Subcutaneous adipose tissue (tissue), 4 donors: ENCODE results near the gene CAMK2G. TPM values are rescaled to one million over a fixed set of nuclear protein-coding genes. Genes with fewer than 3 reads are reported as not detected.

Experiments
- CTCF ChIP-seq: fragments of 450-650 bp; IDR thresholded peaks from one replicate; pipeline ENCODE4 v1.5.1; 2016; ENCODE audit warnings: low read depth, mild to moderate bottlenecking, control low read depth, antibody characterized with exemption, moderate library complexity
- total RNA-seq, 4 donors: library from RNA; depleted of rRNA; stranded (reverse); fragments of >200 nt; gene quantifications; one replicate each; pipeline ENCODE4 v1.1.0, GENCODE V29; 2016

Gene CAMK2G
- total RNA-seq, 4 donors from 2014 or later: 13.2 to 43.9 (median 23.6) TPM

GRCh38 chr10:73862011-73862410 lies 12.3 kb downstream of the CAMK2G start:
- no peak for TF ChIP-seq CTCF

DNA sequence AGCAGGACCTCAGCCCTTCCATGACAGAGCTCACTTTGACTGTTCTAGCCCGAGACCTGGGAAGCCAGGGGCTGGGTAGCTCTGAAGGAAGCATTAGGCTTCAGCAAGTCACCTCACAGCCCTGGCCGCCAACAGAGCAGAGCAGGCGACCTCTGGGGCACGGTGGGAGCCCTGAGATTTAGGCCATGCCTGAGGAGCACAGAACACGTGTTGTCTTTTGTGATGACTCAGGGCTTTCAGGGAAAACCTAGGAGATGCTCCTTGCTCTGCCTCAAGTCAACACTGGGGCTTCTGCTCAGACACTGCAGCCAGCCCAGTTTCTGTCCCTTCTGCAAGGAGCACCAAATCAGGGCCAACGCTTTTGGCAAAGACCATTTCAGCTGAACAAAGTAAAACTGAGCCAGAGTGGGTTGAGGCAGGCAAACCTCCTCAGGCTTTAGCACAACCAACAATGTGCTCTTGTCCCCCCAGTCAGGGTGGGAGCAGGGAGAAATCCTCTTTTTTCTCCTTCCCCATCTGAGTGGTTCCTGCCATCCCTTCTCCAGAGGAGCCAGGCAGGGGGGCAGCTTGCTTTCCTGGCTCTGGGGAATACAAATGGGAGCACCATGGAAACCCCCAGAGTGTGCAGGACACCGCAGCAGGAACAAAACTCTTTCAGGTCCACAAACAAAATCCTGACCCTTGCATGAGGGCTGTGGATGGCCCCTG lies 14.4 kb downstream of the CAMK2G start:
- TF ChIP-seq CTCF: no peak

DNA sequence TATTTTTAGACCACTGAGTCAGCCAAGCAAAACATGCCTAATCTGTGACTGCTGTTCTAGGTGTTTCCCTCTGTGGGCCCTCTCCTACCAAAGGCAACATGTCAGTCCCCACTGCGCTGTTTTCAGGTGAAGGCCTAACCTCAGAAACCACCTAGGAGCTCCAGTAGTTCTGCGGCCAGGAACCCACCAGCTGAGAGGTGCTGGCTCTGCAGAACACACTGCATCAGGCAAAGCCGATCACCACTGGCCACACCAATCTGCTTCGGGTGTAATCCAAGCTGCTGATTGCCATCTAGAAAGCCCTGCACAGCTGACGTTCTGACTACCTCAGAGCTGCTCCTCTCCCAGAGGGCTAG lies 14.9 kb downstream of the CAMK2G start:
- TF ChIP-seq CTCF: no peak

GRCh38 chr10:73858750-73859427 lies 15.5 kb downstream of the CAMK2G start:
- no peak for TF ChIP-seq CTCF

GRCh38 chr10:73858013-73858708 lies 16.2 kb downstream of the CAMK2G start:
- TF ChIP-seq CTCF: no peak

- TF ChIP-seq CTCF: no peak
Measured at GRCh38 chr10:73857446-73857845, 16.9 kb downstream of the CAMK2G start.

DNA sequence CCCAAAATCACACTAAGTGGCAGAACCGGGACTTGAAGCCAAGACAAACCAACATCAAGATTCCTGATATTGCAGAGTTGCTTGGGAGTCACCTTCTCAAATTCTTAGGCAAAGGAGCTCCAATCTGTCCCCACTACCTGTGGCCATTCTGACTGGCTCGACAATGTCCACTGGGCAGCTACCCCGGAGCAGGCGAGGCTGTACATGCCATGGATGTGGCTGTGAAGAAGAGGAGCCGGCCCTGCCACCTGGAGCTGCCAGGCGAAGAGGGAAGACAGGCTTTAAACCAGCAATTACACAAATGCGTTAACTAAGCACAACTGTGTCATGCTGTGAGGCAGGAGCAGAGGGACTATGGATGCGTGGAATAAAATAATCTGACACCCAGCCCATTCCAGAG lies 18.1 kb downstream of the CAMK2G start:
- TF ChIP-seq CTCF: no peak
